Testis (tissue), 2 donors: ENCODE data around the gene UVSSA.

ENCODE experiments used
- CTCF ChIP-seq, 3 experiments: fragments of 450-650 bp in 2 of 3; fragments of 200-600 bp in 1 of 3; sonication (generic) in 1 of 3; IDR thresholded peaks; one replicate each; pipeline ENCODE4 v1.5.1; 2016 to 2019; ENCODE audit warnings: antibody characterized with exemption in 3 of 3, mild to moderate bottlenecking in 2 of 3, moderate library complexity in 1 of 3
- POLR2A ChIP-seq: fragments of 450-650 bp; IDR thresholded peaks from one replicate; pipeline ENCODE4 v1.6.1; 2017; ENCODE audit warnings: antibody characterized with exemption, mild to moderate bottlenecking, moderate library complexity

GRCh38 chr4:1395941-1396805 is 49.2 kb downstream of the UVSSA start:
- TF ChIP-seq POLR2A (no peak), CTCF (IDR thresholded peaks at IDR 0.05) (no peak)
